Testis (tissue), 2 donors: ENCODE results near the gene GNAI1.

ENCODE experiments used
- CTCF ChIP-seq, 3 experiments: fragments of 450-650 bp in 2 of 3; fragments of 200-600 bp in 1 of 3; sonication (generic) in 1 of 3; IDR thresholded peaks; one replicate each; pipeline ENCODE4 v1.5.1; 2016 to 2019; ENCODE audit warnings: antibody characterized with exemption in 3 of 3, mild to moderate bottlenecking in 2 of 3, moderate library complexity in 1 of 3
- POLR2A ChIP-seq: fragments of 450-650 bp; IDR thresholded peaks from one replicate; pipeline ENCODE4 v1.6.1; 2017; ENCODE audit warnings: antibody characterized with exemption, mild to moderate bottlenecking, moderate library complexity

- no peak for TF ChIP-seq CTCF (IDR thresholded peaks at IDR 0.05)
- TF ChIP-seq POLR2A = no peak
Observed at GRCh38 chr7:80218723-80219122, 84.1 kb downstream of the GNAI1 start.
